Body of pancreas (tissue), 4 donors: ENCODE data around the gene DBF4. TPM values are rescaled to one million over a fixed set of nuclear protein-coding genes. Genes with fewer than 3 reads are reported as not detected.
"Not testable (repeated sequence)": the region's sequence is repeated elsewhere in the genome, so short reads cannot be mapped to it uniquely, and the experiment has no call there.

Experiments used
- ATAC-seq: fragments of 150-250 bp; one replicate; pipeline ENCODE4 v1.9.1; 2016
- DNase-seq, 4 donors: peaks; one replicate each; pipeline ENCODE4 v3.0.0-alpha.2; 2019
- H3K27ac ChIP-seq, 4 donors: fragments of 200-600 bp; sonication (generic); 1 replicate in 3 of 4; 2 replicates in 1 of 4; pipeline versions ENCODE4 v1.5.1 to v1.6.1; 2016 to 2019; ENCODE audit warnings: mild to moderate bottlenecking in 1 of 4, mixed read lengths in 1 of 4, moderate library complexity in 1 of 4
- H3K27me3 ChIP-seq, 2 donors: fragments of 200-600 bp; sonication (generic); one replicate each; pipeline ENCODE4 v1.6.0; 2016; ENCODE audit warnings: mild to moderate bottlenecking in 1 of 2
- H3K36me3 ChIP-seq, 2 donors: fragments of 200-600 bp; sonication (generic); replicated peaks in 1 of 2; 2 replicates each; pipeline ENCODE4 v1.5.1; 2016; ENCODE audit warnings: low read depth in 2 of 2; ENCODE audit not compliant: insufficient read depth in 1 of 2
- H3K4me1 ChIP-seq: fragments of 200-600 bp; sonication (generic); one replicate; pipeline ENCODE4 v1.6.0; 2016
- H3K4me3 ChIP-seq, 2 donors: fragments of 200-600 bp; sonication (generic); 1 replicate in 1 of 2; 2 replicates in 1 of 2; pipeline ENCODE4 v1.5.1; 2016 to 2019
- H3K9me3 ChIP-seq, 3 donors: fragments of 200-600 bp; sonication (generic); 1 replicate in 2 of 3; 2 replicates in 1 of 3; pipeline ENCODE4 v1.5.1; 2016
- CTCF ChIP-seq, 7 experiments: fragments of 450-650 bp in 4 of 7; fragments of 200-600 bp in 3 of 7; sonication (generic) in 3 of 7; IDR thresholded peaks; one replicate each; pipeline ENCODE4 v1.5.1; 2016 to 2019; ENCODE audit warnings: antibody characterized with exemption in 7 of 7
- POLR2A ChIP-seq, 3 donors: fragments of 450-650 bp; IDR thresholded peaks; one replicate each; pipeline ENCODE4 v1.6.1; 2016; ENCODE audit warnings: antibody characterized with exemption in 3 of 3, mild to moderate bottlenecking in 2 of 3
- WGBS, 2 donors: methylation state at CpG; one replicate each; pipeline ENCODE4 v1.1.5; 2017; 5-methylcytosine and 5-hydroxymethylcytosine counted together
- intact Hi-C: fragments of 100-400 bp; cut with DNase I; formaldehyde crosslinking; loops from one replicate; pipeline ENCODE4 v1.15.1; 2023
- total RNA-seq, 2 donors: library from RNA; depleted of rRNA; stranded (reverse); fragments of >200 nt; gene quantifications; one replicate each; pipeline ENCODE4 v1.1.0, GENCODE V29; 2016

The DBF4 gene
- total RNA-seq, 2 donors from 2014 or later, result 4.3 to 8.6 TPM

- intact Hi-C loops, result no loop called here
- no peak for DNase-seq
- Histone ChIP-seq H3K4me1 (no peaks in the 10 kb centered on the region), H3K4me3 (no peak overlapping the region), H3K27me3 (no peaks in the 10 kb centered on the region), H3K27ac (no peak overlapping the region), H3K9me3 (no peaks in the 10 kb centered on the region), H3K36me3 (no peaks in the 10 kb centered on the region)
- no peak for ATAC-seq
- 81 to 87% methylated on average over 1 of the region's 1 CpG for WGBS, 2 donors
- TF ChIP-seq CTCF (IDR thresholded peaks at IDR 0.05), result no peak
- no peak for TF ChIP-seq POLR2A (IDR thresholded peaks at IDR 0.05)
Observed at GRCh38 chr7:87850836-87851593, 25.3 kb upstream of the DBF4 start.

- DNase-seq (no peak), ATAC-seq (no peak)
- no peak overlapping the region for H3K27ac ChIP-seq
- no peaks in the 10 kb centered on the region for H3K9me3 ChIP-seq
- WGBS, 2 donors, result 85 to 93% methylated on average over 6 of the region's 6 CpGs
- intact Hi-C loops, result no loop called here
- no peaks in the 10 kb centered on the region for H3K36me3 ChIP-seq
- no peak for TF ChIP-seq POLR2A (IDR thresholded peaks at IDR 0.05)
- H3K4me1 ChIP-seq, result no peaks in the 10 kb centered on the region
- H3K27me3 ChIP-seq, result no peaks in the 10 kb centered on the region
- no peak overlapping the region for H3K4me3 ChIP-seq
Observed at GRCh38 chr7:87852306-87852705, 24.0 kb upstream of the DBF4 start.

GRCh38 chr7:87853237-87853864 is 22.9 kb upstream of the DBF4 start:
- no peak overlapping the region for H3K4me3 ChIP-seq

GRCh38 chr7:87858417-87859100 is 17.7 kb upstream of the DBF4 start:
- H3K27ac ChIP-seq, result no peak overlapping the region
- no peak for TF ChIP-seq POLR2A (IDR thresholded peaks at IDR 0.05)
- TF ChIP-seq CTCF (IDR thresholded peaks at IDR 0.05), result no peak
- H3K36me3 ChIP-seq, result no peaks in the 10 kb centered on the region
- H3K27me3 ChIP-seq, result no peaks in the 10 kb centered on the region
- no peak overlapping the region for H3K4me3 ChIP-seq
- 84 to 99% methylated on average over 3 of the region's 3 CpGs for WGBS, 2 donors
- no peaks in the 10 kb centered on the region for H3K9me3 ChIP-seq
- ATAC-seq (no peak), DNase-seq (no peak)
- no peaks in the 10 kb centered on the region for H3K4me1 ChIP-seq
- intact Hi-C loops, result no loop called here

More at GRCh38 chr7:87853237-87853864, 22.9 kb upstream of the DBF4 start:
- 71 to 83% methylated on average over 1 of the region's 1 CpG for WGBS, 2 donors
- H3K27me3 ChIP-seq, result no peaks in the 10 kb centered on the region
- H3K27ac ChIP-seq, result no peak overlapping the region
- no peaks in the 10 kb centered on the region for H3K4me1 ChIP-seq
- ATAC-seq (no peak), DNase-seq (no peak)
- intact Hi-C loops, result no loop called here
- H3K9me3 ChIP-seq, result no peaks in the 10 kb centered on the region
- H3K36me3 ChIP-seq, result no peaks in the 10 kb centered on the region
- TF ChIP-seq POLR2A (IDR thresholded peaks at IDR 0.05) (no peak), CTCF (IDR thresholded peaks at IDR 0.05) (no peak)

- Histone ChIP-seq H3K36me3 (no peaks in the 10 kb centered on the region), H3K27ac (no peak overlapping the region), H3K9me3 (peaks cover 0 to 9% (median 0%) of the 10 kb centered on the region in 3 donors), H3K27me3 (no peaks in the 10 kb centered on the region), H3K4me1 (no peaks in the 10 kb centered on the region), H3K4me3 (no peak overlapping the region)
- no peak for DNase-seq
- TF ChIP-seq CTCF (IDR thresholded peaks at IDR 0.05) (no peak), POLR2A (IDR thresholded peaks at IDR 0.05) (no peak)
- WGBS, 2 donors, result 90 to 92% methylated on average over 2 of the region's 2 CpGs
- ATAC-seq, result no peak
- intact Hi-C loops, result no loop called here
Observed at GRCh38 chr7:87866089-87866488, 10.2 kb upstream of the DBF4 start.

GRCh38 chr7:87866533-87866932 is 9.8 kb upstream of the DBF4 start:
- H3K36me3 ChIP-seq, intact Hi-C loops, H3K27ac ChIP-seq, H3K4me1 ChIP-seq, H3K4me3 ChIP-seq, H3K27me3 ChIP-seq, DNase-seq, H3K9me3 ChIP-seq, ATAC-seq: not testable (repeated sequence)
- 95 to 98% methylated on average over 6 of the region's 6 CpGs for WGBS, 2 donors
